HG03039 (cell line): ENCODE measurements around the gene IFI27L1.

Experiments used
- ATAC-seq: cut with Tn5 transposase; IDR thresholded peaks from one replicate; pipeline ENCODE4 v1.9.1; 2021; ENCODE audit warnings: mild to moderate bottlenecking, moderate library complexity; ENCODE audit not compliant: unreplicated experiment

IFI27L1 gene

GRCh38 chr14:94077823-94078222 is 3.3 kb upstream of the IFI27L1 start:
- no peak for ATAC-seq

- ATAC-seq, result no peak
Measured at GRCh38 chr14:94079891-94080620, 1.1 kb upstream of the IFI27L1 start.

DNA sequence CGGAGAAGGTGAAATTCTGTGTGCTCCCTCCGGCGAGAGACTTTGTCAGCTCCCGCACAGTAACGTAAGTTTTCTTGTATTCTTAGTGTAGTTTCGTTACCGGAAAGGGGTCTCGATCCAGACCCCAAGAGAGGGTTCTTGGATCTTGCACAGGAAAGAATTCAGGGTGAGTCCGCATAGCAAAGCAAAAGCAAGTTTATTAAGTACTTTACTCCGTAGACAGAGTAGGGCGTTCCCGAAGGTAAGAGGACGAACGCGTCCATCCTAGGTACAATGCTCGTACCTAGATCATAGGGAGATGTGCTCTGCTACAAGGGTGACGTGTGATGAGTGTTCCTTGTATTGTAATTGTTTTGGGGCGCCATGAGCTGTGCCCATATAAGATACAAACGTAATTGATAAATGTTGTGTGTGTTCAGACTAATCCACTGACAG is 293 bp downstream of the IFI27L1 start:
- ATAC-seq, result peak; percentile 28

- no peak for ATAC-seq
Measured at GRCh38 chr14:94087891-94088290, 6.8 kb downstream of the IFI27L1 start.

- ATAC-seq, result no peak
Measured at GRCh38 chr14:94088516-94088915, 7.4 kb downstream of the IFI27L1 start.

GRCh38 chr14:94089479-94089878 is 8.4 kb downstream of the IFI27L1 start:
- ATAC-seq, result no peak

DNA sequence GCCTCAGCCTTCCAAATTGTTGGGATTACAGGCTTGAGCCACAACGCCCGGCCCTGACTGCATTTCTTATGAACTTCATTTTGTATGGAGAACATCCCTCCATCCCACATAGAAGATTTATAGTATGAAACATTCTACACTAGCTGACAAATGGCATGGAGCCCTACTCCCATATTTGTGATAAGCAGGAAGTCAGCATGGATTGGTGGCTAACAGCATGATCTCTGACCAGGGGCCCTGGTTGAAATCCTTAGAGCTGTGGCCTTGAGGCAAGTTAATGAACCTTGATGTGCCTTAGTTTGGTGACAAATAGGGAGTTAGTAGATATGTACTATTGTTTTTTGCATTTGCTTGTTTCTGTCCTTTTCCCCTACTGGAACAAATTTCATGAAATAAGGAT is 12.3 kb downstream of the IFI27L1 start:
- ATAC-seq, result no peak

DNA sequence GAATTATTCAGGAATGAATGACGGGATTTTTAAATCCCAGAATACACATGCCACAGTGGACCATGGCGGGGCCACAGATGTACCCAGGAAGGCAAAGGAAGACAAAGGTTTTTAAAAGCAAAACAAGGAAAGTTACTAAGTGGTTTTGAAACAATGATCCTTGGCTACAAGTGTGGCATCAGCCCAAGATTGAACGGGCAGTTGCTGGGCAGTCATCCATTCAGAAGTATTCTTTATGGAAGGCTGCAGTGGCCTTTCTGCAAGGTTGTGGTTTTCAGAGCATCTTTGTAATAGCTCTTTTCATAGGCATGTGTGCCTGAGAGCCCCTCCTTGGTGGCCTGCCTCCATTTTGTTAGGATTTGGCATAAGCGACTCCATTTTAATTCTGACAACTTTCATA is 16.0 kb downstream of the IFI27L1 start:
- ATAC-seq, result no peak

GRCh38 chr14:94098326-94098992 is 17.3 kb downstream of the IFI27L1 start:
- ATAC-seq, result no peak

DNA sequence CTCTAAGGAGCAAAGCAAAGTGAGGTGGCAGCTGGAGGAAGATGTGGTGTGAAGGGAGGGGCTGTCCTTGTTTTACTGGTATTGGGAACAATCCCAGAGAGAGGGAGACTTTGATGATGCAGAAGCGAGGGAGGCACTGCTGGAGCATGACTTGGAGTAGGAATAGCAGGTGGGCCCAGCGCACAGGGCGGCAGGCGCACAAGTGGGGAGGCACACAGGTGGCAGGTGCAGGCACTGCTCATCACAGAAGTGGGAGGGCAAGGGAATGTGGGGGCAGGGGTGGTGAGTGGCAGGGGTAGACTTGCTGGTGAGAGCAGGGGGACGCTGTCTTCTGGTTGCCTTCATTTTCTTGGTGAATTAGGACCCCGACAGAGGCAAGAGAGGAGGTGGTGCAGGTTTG is 17.9 kb downstream of the IFI27L1 start:
- ATAC-seq, result no peak

DNA sequence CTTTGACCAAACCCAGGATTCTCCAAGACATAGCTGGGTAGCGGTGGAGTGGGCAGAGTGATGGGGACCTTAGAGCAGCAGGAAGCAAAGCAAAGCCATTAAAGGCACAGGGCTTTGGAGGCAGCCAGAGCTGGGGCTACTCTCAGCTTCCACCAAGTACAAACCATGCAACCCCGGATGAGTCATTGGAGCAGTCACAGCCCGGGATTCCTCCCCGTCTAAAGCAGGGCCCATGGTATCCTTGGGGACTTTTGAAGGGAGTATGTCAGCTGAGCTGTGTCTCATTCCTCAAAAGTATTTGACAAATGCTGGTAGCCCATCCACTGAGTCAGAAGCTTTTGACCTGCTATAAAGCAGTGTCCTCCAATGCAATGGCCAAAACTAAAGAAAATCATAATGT is 19.7 kb downstream of the IFI27L1 start:
- no peak for ATAC-seq

GRCh38 chr14:94101748-94102147 is 20.6 kb downstream of the IFI27L1 start:
- ATAC-seq, result no peak

DNA sequence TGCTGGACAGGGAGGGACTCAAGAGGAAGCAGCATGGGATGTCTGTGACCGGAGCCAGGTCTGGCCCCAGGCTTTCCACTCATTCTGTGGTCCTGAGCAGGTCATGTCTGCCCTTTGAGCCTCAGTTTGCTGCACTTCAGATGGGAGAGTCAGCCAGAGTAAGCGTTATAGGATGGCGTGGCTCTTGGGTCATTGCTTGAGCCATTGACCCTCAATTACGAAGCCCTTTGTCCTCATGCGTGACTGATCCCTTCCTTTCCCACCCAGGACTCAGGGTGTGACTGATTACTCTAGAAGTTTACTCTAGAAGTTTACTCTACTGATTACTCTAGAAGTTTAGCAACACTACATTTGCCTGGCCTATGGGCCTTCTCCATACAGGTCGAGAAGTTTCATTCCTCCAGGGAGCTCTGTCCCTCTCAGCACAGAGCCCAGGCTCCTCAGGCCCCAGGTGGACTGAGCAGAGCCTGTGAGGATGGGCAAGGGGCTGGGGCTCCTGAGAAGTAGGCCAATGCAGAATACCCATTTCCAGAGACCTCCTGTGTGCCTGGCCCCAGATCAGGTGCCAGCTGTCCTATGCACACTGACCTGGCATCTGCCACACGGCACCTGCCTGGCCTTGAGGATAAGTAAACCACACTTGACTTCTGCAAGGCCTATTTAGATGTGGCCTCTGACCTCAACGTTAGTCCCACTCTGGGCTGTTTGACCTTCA is 21.8 kb downstream of the IFI27L1 start:
- no peak for ATAC-seq

DNA sequence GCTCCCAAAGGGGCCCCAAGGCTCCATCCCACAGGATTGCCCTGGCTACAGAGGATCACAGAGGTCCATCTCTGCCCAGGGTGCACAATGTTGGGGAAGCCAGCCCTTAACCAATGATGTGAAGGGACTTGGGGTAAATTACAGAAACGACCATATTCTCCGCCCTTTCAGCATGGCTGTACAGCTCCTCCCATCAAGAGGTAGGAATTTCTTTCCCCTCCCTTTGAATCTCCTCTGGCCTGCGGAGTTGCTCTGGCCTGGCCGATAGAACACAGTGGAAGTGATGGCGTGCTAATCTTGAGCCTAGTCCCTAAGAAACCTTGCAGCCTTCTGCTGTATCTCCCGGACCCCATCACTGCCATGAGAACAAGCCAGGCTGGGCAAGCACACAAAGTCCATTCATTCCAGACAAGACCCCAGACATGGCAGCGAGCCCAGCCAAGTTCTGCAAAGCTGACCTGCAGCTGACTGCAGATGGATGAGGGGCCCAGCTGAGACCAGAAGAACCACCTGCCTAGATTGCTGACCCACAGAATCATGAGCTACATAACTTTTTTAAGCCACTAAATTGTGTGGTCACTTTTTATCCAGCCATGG is 22.5 kb downstream of the IFI27L1 start:
- ATAC-seq, result no peak

DNA sequence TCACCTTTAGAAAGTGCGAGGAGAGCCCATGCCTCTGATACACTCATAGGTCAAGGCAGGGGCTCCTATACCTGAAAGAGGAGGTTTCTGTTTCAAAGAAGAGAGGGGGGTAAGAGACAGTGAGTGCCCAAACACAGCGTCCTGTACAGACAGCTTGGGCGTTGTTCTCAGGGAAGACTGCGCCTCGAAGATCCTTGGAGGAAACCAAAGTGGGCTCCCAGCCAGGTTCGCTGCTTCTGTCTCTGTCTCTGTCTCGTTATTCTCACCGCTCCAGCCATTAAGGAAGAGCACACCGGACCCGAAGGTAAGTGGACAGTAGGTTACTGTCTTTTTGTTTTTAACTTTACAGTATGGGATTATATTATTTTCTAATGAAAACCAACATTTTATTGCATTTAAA is 23.6 kb downstream of the IFI27L1 start:
- ATAC-seq, result no peak

- ATAC-seq, result no peak
Measured at GRCh38 chr14:94109915-94110250, 28.8 kb downstream of the IFI27L1 start.

DNA sequence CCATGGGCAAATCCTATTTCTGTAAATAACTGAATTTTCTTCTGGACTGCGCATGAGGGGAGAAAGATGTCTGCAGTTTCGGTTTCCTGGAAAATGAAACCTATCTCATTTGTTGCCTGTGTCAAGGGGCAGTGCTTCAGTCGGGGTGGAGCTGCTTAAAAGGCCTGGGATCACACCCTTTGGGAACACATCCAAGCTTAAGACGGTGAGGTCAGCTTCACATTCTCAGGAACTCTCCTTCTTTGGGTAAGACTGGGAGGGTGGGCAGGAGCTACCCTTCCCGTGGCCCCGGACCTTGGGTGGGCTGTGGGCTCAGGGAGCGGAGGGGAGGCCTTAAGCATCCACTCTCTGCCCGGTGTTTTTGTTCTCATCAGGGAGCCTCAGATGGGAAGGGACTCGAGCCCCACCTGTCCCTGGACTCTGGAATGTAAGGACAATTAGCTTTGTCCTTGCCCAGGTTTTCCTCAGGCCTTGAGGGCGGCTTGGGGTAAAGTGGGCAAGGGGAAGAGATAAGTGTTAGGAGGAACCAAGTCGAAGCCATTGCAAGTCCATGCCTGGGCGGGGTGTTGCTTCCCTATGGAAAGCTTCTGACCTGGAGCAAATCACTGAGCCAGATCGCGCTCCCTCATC is 29.6 kb downstream of the IFI27L1 start, which contains the start of gene IFI27:
IFI27 (plus strand) TSS at position 185 of the 630 bp plus-strand sequence.
- ATAC-seq, result no peak

DNA sequence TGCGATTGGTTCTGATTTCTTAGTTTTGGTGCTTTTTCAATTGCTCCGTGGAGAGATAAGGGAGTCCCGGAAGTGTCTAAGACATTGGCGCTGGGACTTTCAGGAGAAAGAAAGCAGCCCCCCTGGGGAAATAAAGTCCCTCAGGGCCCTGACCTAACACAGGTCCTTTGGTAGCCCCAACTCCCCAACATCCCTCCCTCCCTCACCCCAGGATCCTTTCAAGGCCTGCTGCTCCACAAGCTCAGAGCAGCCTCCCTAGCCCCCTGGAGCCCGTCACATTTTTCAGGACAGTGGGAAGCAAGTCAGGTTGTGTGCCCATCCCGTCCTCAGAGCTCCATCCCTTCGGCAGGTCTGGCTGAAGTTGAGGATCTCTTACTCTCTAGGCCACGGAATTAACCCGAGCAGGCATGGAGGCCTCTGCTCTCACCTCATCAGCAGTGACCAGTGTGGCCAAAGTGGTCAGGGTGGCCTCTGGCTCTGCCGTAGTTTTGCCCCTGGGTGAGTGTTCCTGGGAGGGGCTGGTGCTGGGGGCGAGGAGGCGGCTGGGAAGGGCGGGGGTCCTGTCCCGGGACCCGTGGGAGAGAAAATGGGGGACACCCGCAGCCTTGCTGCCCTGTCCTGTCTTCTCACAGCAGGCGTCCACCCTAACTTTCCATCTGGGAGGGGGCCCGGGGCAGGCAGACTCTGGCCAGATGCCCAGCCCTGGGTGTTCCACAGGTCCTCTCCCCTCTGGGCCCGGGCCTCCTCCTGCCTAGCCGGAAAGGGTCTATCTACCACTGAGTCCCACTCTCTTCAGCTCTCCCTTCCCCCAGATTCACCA is 30.4 kb downstream of the IFI27L1 start:
- no peak for ATAC-seq

- ATAC-seq, result no peak
Measured at GRCh38 chr14:94112513-94113063, 31.5 kb downstream of the IFI27L1 start.

- ATAC-seq, result no peak
Measured at GRCh38 chr14:94113073-94113472, 32.0 kb downstream of the IFI27L1 start.
